Lung (tissue), 12 donors: ENCODE data around the gene CBL. TPM values are rescaled to one million over a fixed set of nuclear protein-coding genes. Genes with fewer than 3 reads are reported as not detected.

Experiments used
- ATAC-seq: fragments of 200-7000 bp; cut with Tn5 transposase; one replicate; pipeline ENCODE4 v1.9.1; 2020; ENCODE audit warnings: moderate number of reproducible peaks; ENCODE audit not compliant: insufficient read depth, low FRiP score
- DNase-seq, 3 donors: peaks; one replicate each; pipeline ENCODE4 v3.0.0-alpha.2; 2013 to 2017
- H3K27ac ChIP-seq, 2 donors: one replicate each; pipeline ENCODE4 v1.5.1; 2013; ENCODE audit warnings: mild to moderate bottlenecking in 2 of 2, moderate library complexity in 2 of 2, control low read depth in 1 of 2, inconsistent platforms in 1 of 2, low read depth in 1 of 2, low read length in 1 of 2
- H3K27me3 ChIP-seq, 3 donors: one replicate each; pipeline ENCODE4 v1.5.1; 2013; ENCODE audit warnings: low read length in 2 of 3; ENCODE audit not compliant: control insufficient read depth in 3 of 3, insufficient read depth in 3 of 3
- H3K36me3 ChIP-seq, 4 donors: one replicate each; pipeline ENCODE4 v1.5.1; 2013; ENCODE audit warnings: low read length in 4 of 4, mild to moderate bottlenecking in 1 of 4, moderate library complexity in 1 of 4; ENCODE audit not compliant: control insufficient read depth in 4 of 4, insufficient read depth in 4 of 4
- H3K4me1 ChIP-seq, 5 donors: one replicate each; pipeline ENCODE4 v1.5.1; 2013; ENCODE audit warnings: low read length in 5 of 5, mild to moderate bottlenecking in 2 of 5, moderate library complexity in 1 of 5; ENCODE audit not compliant: control insufficient read depth in 5 of 5, insufficient read depth in 5 of 5
- H3K4me3 ChIP-seq: one replicate; pipeline ENCODE4 v1.5.1; 2013; ENCODE audit warnings: mild to moderate bottlenecking, control low read depth, moderate library complexity
- H3K9ac ChIP-seq, 2 donors: one replicate each; pipeline ENCODE4 v1.5.1; 2013; ENCODE audit warnings: low read length in 2 of 2, control low read depth in 1 of 2; ENCODE audit not compliant: insufficient read depth in 1 of 2
- H3K9me3 ChIP-seq, 4 donors: one replicate each; pipeline ENCODE4 v1.5.1; 2013; ENCODE audit warnings: low read length in 3 of 4, mild to moderate bottlenecking in 1 of 4, moderate library complexity in 1 of 4; ENCODE audit not compliant: control insufficient read depth in 4 of 4, insufficient read depth in 3 of 4
- CTCF ChIP-seq: IDR thresholded peaks from 2 replicates; pipeline ENCODE4 v1.5.1; 2012; ENCODE audit warnings: mild to moderate bottlenecking; ENCODE audit errors: control extremely low read depth, extremely low read depth
- WGBS, 2 donors: extraction: QIAGEN DNeasy Blood & Tissue Kit; methylation state at CpG; one replicate each; pipeline ENCODE4 v1.1.7; 2013; 5-methylcytosine and 5-hydroxymethylcytosine counted together
- polyA plus RNA-seq, 2 donors: library from polyadenylated mRNA; stranded (reverse); fragments of 200-250 nt; gene quantifications; one replicate each; pipeline ENCODE4 v1.2.1, GENCODE V29; 2013
- total RNA-seq, 2 donors: library from RNA; depleted of rRNA in 1 of 2; stranded (reverse); fragments of >200 nt in 1 of 2; gene quantifications; one replicate each; pipeline ENCODE4 v1.2.1, GENCODE V29; 2014 to 2021
- donor health status: control.
- donor health status: control.
- donor health status: Bipolar disorder and iron deficiency.
- donor health status: healthy.
- donor health status: DM: yes; HTN: yes; CAD: no.

CBL gene
- total and polyA plus RNA-seq, 4 donors = 8.7 to 25.1 (median 16.1) TPM

GRCh38 chr11:119229741-119230140 is 23.6 kb downstream of the CBL start:
- Histone ChIP-seq H3K27ac (no peak overlapping the region), H3K9ac (no peak overlapping the region), H3K9me3 (no peaks in the 10 kb centered on the region), H3K4me1 (peaks cover 0 to 2% (median 0%) of the 10 kb centered on the region in 5 donors), H3K4me3 (no peak overlapping the region), H3K27me3 (no peaks in the 10 kb centered on the region), H3K36me3 (peaks cover 0 to 14% (median under 1%) of the 10 kb centered on the region in 4 donors)
- DNase-seq (no peak), ATAC-seq (no peak)
- TF ChIP-seq CTCF = no peak
- 92 to 96% methylated on average over 4 of the region's 4 CpGs for WGBS, 2 donors

- peaks cover 0 to 2% (median 0%) of the 10 kb centered on the region in 5 donors for H3K4me1 ChIP-seq
- no peaks in the 10 kb centered on the region for H3K27me3 ChIP-seq
- peaks cover 0 to 17% (median 8%) of the 10 kb centered on the region in 4 donors for H3K36me3 ChIP-seq
- H3K27ac ChIP-seq = no peak overlapping the region
- no peaks in the 10 kb centered on the region for H3K9me3 ChIP-seq
- no peak overlapping the region for H3K9ac ChIP-seq
- TF ChIP-seq CTCF = no peak
- DNase-seq (no peak), ATAC-seq (no peak)
- no peak overlapping the region for H3K4me3 ChIP-seq
Observed at GRCh38 chr11:119236490-119236889, 30.4 kb downstream of the CBL start.

GRCh38 chr11:119236891-119237290 is 30.8 kb downstream of the CBL start:
- H3K36me3 ChIP-seq = peaks cover 0 to 17% (median 8%) of the 10 kb centered on the region in 4 donors
- H3K9ac ChIP-seq = no peak overlapping the region
- no peaks in the 10 kb centered on the region for H3K9me3 ChIP-seq
- H3K4me1 ChIP-seq = peaks cover 0 to 2% (median 0%) of the 10 kb centered on the region in 5 donors
- no peak for TF ChIP-seq CTCF
- no peak overlapping the region for H3K4me3 ChIP-seq
- WGBS, 2 donors = 69 to 77% methylated on average over 1 of the region's 1 CpG
- ATAC-seq (no peak), DNase-seq (no peak)
- H3K27me3 ChIP-seq = no peaks in the 10 kb centered on the region
- H3K27ac ChIP-seq = no peak overlapping the region

GRCh38 chr11:119237515-119237914 is 31.4 kb downstream of the CBL start:
- no peak for TF ChIP-seq CTCF
- ATAC-seq (no peak), DNase-seq (no peak)
- no peak overlapping the region for H3K4me3 ChIP-seq
- H3K9me3 ChIP-seq = no peaks in the 10 kb centered on the region
- no peak overlapping the region for H3K9ac ChIP-seq
- peaks cover 0 to 2% (median 0%) of the 10 kb centered on the region in 5 donors for H3K4me1 ChIP-seq
- no peaks in the 10 kb centered on the region for H3K27me3 ChIP-seq
- H3K36me3 ChIP-seq = peaks cover 0 to 16% (median 8%) of the 10 kb centered on the region in 4 donors
- no peak overlapping the region for H3K27ac ChIP-seq
